ENCODE measurements around the gene AFF3. TPM values are rescaled to one million over a fixed set of nuclear protein-coding genes. Genes with fewer than 3 reads are reported as not detected.
"Not testable (repeated sequence)": the region's sequence is repeated elsewhere in the genome, so short reads cannot be mapped to it uniquely, and the experiment has no call there.

Gene AFF3
- polyA plus RNA-seq, 3 donors from 2014 or later = 1.4 to 7.4 (median 3.8) TPM

DNA sequence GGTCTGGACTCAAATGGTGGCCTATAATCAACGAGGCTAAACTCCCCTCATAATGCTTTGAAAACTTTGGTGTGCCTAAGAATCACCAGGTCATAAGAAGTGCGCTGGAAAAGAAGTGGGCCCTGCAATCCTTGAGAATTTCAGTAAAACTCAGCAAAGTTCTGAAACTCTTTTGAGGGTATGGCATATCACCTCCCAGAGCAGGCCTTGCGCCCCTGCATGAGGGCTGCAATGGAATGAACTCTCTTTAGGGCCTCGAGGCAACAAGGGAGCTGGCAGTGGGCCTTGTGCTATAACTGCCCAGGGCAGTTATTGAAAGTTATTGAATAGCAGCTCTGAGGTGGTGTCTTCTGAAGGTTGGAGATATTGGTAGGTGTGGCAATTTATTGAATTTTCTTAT lies 34.5 kb upstream of the AFF3 start:
- Mint-ChIP-seq H3K36me3 (no peaks in the 10 kb centered on the region), H3K4me1 (no peaks in the 10 kb centered on the region), H3K9me3 (no peaks in the 10 kb centered on the region), H3K4me3 (no peak overlapping the region), H3K27me3 (ENCODE audit: low read depth in 3 of 3) (peaks cover 0 to 2% (median 2%) of the 10 kb centered on the region in 3 donors), H3K27ac (no peak overlapping the region)
- no peak for DNase-seq

DNA sequence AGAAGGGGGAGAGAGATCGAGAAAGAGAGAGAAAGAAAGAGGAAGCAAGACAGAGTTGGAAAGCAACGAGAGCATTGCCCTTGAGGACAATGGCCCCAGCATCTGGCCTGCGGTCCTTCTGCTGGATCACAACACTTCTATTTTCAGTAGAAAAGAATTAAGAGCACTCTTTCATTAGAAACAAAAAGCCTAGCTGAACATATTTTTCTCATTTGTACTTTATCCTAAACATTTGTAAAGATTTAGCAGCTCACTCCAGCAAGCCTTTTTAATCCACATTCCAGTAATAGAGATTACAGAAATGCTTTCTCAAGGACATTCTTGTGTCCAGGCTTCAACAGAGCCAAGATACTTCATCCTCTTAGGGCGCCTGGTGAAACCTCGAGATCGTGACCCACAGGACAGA lies 31.6 kb upstream of the AFF3 start:
- Mint-ChIP-seq H3K9me3 (no peaks in the 10 kb centered on the region), H3K27me3 (ENCODE audit: low read depth in 3 of 3) (peaks cover 0 to 4% (median 3%) of the 10 kb centered on the region in 3 donors), H3K4me1 (no peaks in the 10 kb centered on the region), H3K36me3 (no peaks in the 10 kb centered on the region), H3K27ac (no peak overlapping the region), H3K4me3 (no peak overlapping the region)
- DNase-seq = no peak

DNA sequence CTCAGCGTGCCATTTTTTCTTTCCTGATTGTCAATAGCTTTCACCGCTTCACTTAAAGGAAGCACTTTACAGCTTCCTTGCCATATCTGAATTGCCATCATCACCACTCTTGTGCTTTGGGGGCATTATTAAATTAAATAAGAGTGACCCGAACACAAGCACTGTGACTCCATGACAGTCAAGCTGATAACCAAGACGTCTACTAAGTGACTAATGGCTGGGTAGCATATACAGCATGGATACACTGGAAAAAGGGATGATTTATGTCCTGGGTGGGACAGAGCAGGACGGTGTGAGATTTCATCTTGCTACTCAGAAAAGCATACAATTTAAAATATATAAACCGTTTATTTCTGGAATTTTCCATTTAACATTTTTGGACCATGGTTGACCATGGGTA lies 24.3 kb upstream of the AFF3 start:
- Mint-ChIP-seq H3K36me3 (peaks cover 0 to 3% (median 0%) of the 10 kb centered on the region in 3 donors), H3K27ac (no peak overlapping the region), H3K4me1 (no peaks in the 10 kb centered on the region), H3K9me3 (peaks cover 0 to 5% (median 2%) of the 10 kb centered on the region in 6 donors), H3K27me3 (ENCODE audit: low read depth in 3 of 3) (peaks cover 1 to 6% (median 2%) of the 10 kb centered on the region in 3 donors), H3K4me3 (no peak overlapping the region)
- no peak for DNase-seq

GRCh38 chr2:100163605-100164004 lies 21.2 kb upstream of the AFF3 start:
- Mint-ChIP-seq H3K9me3 (peaks cover 0 to 5% (median 3%) of the 10 kb centered on the region in 6 donors), H3K36me3 (peaks cover 0 to 3% (median 0%) of the 10 kb centered on the region in 3 donors), H3K4me3 (no peak overlapping the region), H3K27ac (no peak overlapping the region), H3K27me3 (ENCODE audit: low read depth in 3 of 3) (peaks cover 0 to 6% (median 0%) of the 10 kb centered on the region in 3 donors), H3K4me1 (no peaks in the 10 kb centered on the region)
- no peak for DNase-seq

DNA sequence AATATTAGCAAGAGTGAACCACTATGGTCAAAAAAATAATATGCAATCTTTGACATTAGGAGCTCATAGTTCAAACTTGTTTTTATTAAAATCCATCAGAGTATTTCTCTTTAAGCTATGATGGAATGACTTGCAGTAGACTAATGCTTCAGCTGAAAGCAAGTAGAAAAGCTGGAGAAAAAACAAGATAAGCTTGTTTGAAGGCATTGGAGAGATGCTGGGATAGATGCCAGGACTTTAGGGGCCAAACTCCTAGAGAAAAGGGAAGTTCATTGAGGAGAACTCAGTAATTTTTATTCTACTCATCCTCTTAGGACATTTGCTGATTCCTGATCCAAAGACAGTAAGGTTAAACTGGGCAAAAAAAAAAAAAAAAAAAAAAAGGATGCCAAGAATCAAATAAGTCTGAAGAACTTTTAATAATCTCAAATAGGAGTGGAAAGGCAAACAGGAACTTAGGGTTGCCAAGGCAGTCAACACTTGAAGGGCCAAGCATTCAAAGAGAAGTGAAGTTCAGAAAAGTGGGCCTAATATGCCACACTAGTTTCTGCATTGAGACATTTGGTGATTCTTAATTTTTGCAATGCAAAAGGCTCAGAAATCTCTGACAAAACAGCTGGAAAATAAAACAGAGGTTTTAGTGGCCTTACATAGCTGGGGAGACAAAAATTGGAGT lies 19.7 kb upstream of the AFF3 start:
- DNase-seq = no peak
- peaks cover 0 to 6% (median 0%) of the 10 kb centered on the region in 3 donors for H3K27me3 Mint-ChIP-seq (ENCODE audit: low read depth in 3 of 3)
- H3K27ac Mint-ChIP-seq = no peak overlapping the region
- H3K4me3 Mint-ChIP-seq = no peak overlapping the region
- H3K4me1 Mint-ChIP-seq = no peaks in the 10 kb centered on the region
- H3K9me3 Mint-ChIP-seq = peaks cover 0 to 5% (median 3%) of the 10 kb centered on the region in 6 donors
- H3K36me3 Mint-ChIP-seq = peaks cover 0 to 3% (median 0%) of the 10 kb centered on the region in 3 donors

DNA sequence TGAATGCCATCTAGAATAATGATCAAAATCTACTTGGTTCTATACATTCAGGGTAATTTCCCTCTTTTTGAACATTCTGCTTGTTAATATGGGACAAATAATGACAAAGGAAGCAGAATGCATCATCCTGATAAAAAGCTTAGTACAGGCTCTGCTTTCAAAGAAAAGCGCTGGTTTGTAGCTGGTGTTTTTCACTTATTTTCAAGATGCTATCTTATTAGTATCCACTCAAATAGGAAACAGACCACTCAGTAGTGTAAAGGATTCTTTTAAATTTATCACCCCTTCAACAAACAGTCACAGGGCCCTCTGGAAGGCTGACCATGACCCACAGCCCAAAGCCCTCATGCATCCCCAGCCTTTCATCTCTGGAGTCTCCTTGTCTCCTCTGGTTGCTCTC lies 18.0 kb upstream of the AFF3 start:
- no peaks in the 10 kb centered on the region for H3K27me3 Mint-ChIP-seq (ENCODE audit: low read depth in 3 of 3)
- H3K4me3 Mint-ChIP-seq = no peak overlapping the region
- H3K9me3 Mint-ChIP-seq = peaks cover 0 to 5% (median 3%) of the 10 kb centered on the region in 6 donors
- H3K36me3 Mint-ChIP-seq = peaks cover 0 to 3% (median 0%) of the 10 kb centered on the region in 3 donors
- H3K4me1 Mint-ChIP-seq = no peaks in the 10 kb centered on the region
- DNase-seq = no peak
- no peak overlapping the region for H3K27ac Mint-ChIP-seq

GRCh38 chr2:100151832-100152231 lies 9.4 kb upstream of the AFF3 start:
- not testable (repeated sequence) for DNase-seq; H3K4me3 Mint-ChIP-seq; H3K9me3 Mint-ChIP-seq; H3K27ac Mint-ChIP-seq; H3K27me3 Mint-ChIP-seq (ENCODE audit: low read depth in 3 of 3); H3K4me1 Mint-ChIP-seq; H3K36me3 Mint-ChIP-seq

- Mint-ChIP-seq H3K36me3 (no peaks in the 10 kb centered on the region), H3K27ac (no peak overlapping the region), H3K27me3 (ENCODE audit: low read depth in 3 of 3) (peaks cover 2 to 10% (median 4%) of the 10 kb centered on the region in 3 donors), H3K4me3 (no peak overlapping the region), H3K4me1 (no peaks in the 10 kb centered on the region), H3K9me3 (peaks cover 0 to 5% (median under 1%) of the 10 kb centered on the region in 6 donors)
- no peak for DNase-seq
These were observed 8.9 kb upstream of the AFF3 start for GRCh38 chr2:100151310-100151709.

- H3K4me1 Mint-ChIP-seq = no peaks in the 10 kb centered on the region
- peaks cover 0 to 4% (median 0%) of the 10 kb centered on the region in 6 donors for H3K9me3 Mint-ChIP-seq
- no peak overlapping the region for H3K4me3 Mint-ChIP-seq
- DNase-seq = no peak
- peaks cover 3 to 19% (median 6%) of the 10 kb centered on the region in 3 donors for H3K27me3 Mint-ChIP-seq (ENCODE audit: low read depth in 3 of 3)
- H3K27ac Mint-ChIP-seq = no peak overlapping the region
- no peaks in the 10 kb centered on the region for H3K36me3 Mint-ChIP-seq
These were observed 6.5 kb upstream of the AFF3 start for GRCh38 chr2:100148883-100149282.

GRCh38 chr2:100146657-100146960 lies 4.2 kb upstream of the AFF3 start:
- peaks cover 20 to 22% of the 10 kb centered on the region in 2 donors for H3K4me1 Mint-ChIP-seq
- no peak overlapping the region for H3K27ac Mint-ChIP-seq
- peaks cover 6 to 24% (median 13%) of the 10 kb centered on the region in 3 donors for H3K27me3 Mint-ChIP-seq (ENCODE audit: low read depth in 3 of 3)
- no peak overlapping the region for H3K4me3 Mint-ChIP-seq
- H3K9me3 Mint-ChIP-seq = peaks cover 0 to 4% (median 0%) of the 10 kb centered on the region in 6 donors
- H3K36me3 Mint-ChIP-seq = peaks cover 0 to 3% (median 0%) of the 10 kb centered on the region in 3 donors
- no peak for DNase-seq

DNA sequence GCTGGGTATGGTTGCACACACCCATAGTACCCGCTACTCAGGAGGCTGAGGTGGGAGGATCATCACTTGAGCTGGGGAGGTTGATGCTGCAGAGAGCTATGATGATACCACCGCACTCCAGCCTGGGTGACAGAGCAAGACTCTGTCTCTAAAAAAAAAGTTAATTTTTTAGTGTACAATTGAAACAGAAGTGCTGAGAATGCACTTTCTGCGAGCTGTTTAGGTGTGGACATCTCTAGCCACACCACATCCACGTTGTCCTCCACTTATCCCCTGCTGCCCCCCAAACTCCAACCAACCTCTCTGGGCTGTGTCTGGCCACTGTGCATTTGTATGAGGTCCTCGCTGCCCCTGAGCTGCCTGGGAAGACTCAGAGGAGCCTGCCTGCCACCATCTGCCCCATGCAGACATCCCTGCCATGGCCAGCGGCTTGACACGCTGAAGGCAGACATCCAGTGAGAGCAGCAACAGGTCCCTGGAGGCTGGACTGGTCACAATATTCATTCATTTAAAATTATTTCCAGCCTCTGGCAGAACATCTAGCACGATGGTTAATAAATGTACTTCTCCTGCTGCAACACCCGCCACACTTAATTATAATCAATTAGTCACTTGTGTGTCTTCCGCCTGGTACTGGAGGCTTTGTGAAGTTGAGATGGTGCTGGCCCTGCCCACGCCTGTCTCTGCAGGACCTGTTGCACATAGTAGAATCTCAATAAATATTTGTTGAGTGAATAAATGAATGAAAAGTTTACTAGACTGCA lies 3.7 kb upstream of the AFF3 start:
- Mint-ChIP-seq H3K27me3 (ENCODE audit: low read depth in 3 of 3) (peaks cover 8 to 24% (median 13%) of the 10 kb centered on the region in 3 donors), H3K4me1 (peaks cover 21 to 28% of the 10 kb centered on the region in 2 donors)

DNA sequence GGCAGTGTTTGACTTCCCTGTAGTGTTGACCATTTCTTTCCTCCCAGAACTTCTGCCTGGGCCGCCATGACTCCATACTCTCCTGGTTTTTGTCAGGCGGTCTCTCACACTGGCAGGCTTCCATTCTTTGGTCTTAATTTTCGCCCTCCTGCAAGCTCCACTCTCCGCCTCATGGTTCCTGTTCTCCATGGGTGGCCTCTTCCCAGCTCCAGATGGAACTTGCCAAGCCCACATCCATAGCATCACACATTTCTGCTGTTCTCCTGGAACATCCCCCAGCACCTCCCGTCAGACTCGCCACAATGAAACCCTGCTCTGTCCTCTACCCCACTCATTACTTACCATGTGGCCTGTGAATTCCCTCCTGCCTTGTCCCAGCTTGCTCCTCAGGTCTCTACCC lies 896 bp upstream of the AFF3 start:
- peak overlapping the region in 3 of 5 donors; percentile 0 to 41 (median 24) for H3K4me3 Mint-ChIP-seq
- peak overlapping the region in 1 of 6 donors; percentile 20 for H3K27ac Mint-ChIP-seq
- peaks cover 24 to 49% of the 10 kb centered on the region in 2 donors for H3K4me1 Mint-ChIP-seq
- H3K27me3 Mint-ChIP-seq (ENCODE audit: low read depth in 3 of 3) = peaks cover 9 to 27% (median 13%) of the 10 kb centered on the region in 3 donors
- H3K9me3 Mint-ChIP-seq = peaks cover 0 to 2% (median 0%) of the 10 kb centered on the region in 6 donors
- DNase-seq = no peak
- peaks cover 0 to 3% (median 3%) of the 10 kb centered on the region in 3 donors for H3K36me3 Mint-ChIP-seq

More for the DNA sequence above, 3.7 kb upstream of the AFF3 start:
- Mint-ChIP-seq H3K36me3 (peaks cover 0 to 3% (median 0%) of the 10 kb centered on the region in 3 donors), H3K4me3 (no peak overlapping the region), H3K27ac (no peak overlapping the region), H3K9me3 (peaks cover 0 to 4% (median 0%) of the 10 kb centered on the region in 6 donors)
- no peak for DNase-seq

DNA sequence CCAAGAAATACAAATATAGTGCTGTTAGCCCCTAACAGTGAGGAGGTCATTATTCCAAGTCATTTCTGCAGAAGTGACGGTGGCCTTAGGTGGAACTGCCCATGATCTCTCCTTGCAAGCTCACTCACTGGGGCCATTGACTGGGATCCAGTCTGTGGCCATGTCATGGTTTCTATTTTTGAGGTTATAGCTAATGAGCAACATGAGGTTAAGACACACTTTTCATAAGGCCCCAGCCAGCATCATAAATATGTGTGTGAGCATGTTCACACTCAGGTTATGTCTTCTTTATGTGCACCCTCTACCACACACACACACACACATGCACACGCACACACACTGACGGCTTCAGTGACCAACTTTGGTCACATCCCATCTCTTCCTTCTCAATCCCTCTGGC lies 484 bp downstream of the AFF3 start:
- Mint-ChIP-seq H3K27ac (peak overlapping the region in 3 of 6 donors; percentile 25 to 88 (median 76)), H3K27me3 (ENCODE audit: low read depth in 3 of 3) (peaks cover 10 to 23% (median 13%) of the 10 kb centered on the region in 3 donors), H3K36me3 (peaks cover 0 to 3% (median 3%) of the 10 kb centered on the region in 3 donors), H3K4me1 (peaks cover 34 to 60% of the 10 kb centered on the region in 2 donors), H3K9me3 (peaks cover 0 to 2% (median 0%) of the 10 kb centered on the region in 6 donors), H3K4me3 (peak overlapping the region; percentile 74 to 91 (median 83))
- DNase-seq = no peak

- Mint-ChIP-seq H3K27me3 (ENCODE audit: low read depth in 3 of 3) (peaks cover 10 to 20% (median 13%) of the 10 kb centered on the region in 3 donors), H3K27ac (no peak overlapping the region), H3K4me3 (peak overlapping the region in 4 of 5 donors; percentile 3 to 91 (median 20)), H3K9me3 (no peaks in the 10 kb centered on the region), H3K4me1 (peaks cover 34 to 60% of the 10 kb centered on the region in 2 donors), H3K36me3 (peaks cover 0 to 3% (median 3%) of the 10 kb centered on the region in 3 donors)
- DNase-seq = no peak
These were observed 1.8 kb downstream of the AFF3 start for GRCh38 chr2:100140582-100140981.
